Natural killer cell (primary cell): Measurements from ENCODE around the gene ZMIZ1. TPM values are rescaled to one million over a fixed set of nuclear protein-coding genes. Genes with fewer than 3 reads are reported as not detected.
A peak's percentile ranks its signal among the peaks of the same experiment; 100 is the strongest.

Experiments
- ATAC-seq, 3 donors: fragments of 150-1000 bp in 2 of 3; fragments of 200-7000 bp in 1 of 3; cut with Tn5 transposase; 1 replicate in 1 of 3; 2 replicates in 2 of 3; pipeline ENCODE4 v1.10.0; 2021; ENCODE audit warnings: mild to moderate bottlenecking in 2 of 3, moderate library complexity in 2 of 3
- DNase-seq, 2 donors: peaks; one replicate each; pipeline versions ENCODE4 v3.0.0 to v3.0.0-alpha.2; 2013 to 2021; ENCODE audit warnings: mixed read lengths in 1 of 2
- H3K27ac ChIP-seq: one replicate; pipeline ENCODE4 v1.5.1; 2013; ENCODE audit warnings: mild to moderate bottlenecking, low read length
- H3K27me3 ChIP-seq: one replicate; pipeline ENCODE4 v1.6.1; 2013; ENCODE audit warnings: low read length; ENCODE audit not compliant: control insufficient read depth, insufficient read depth
- H3K36me3 ChIP-seq: one replicate; pipeline ENCODE4 v1.6.1; 2013; ENCODE audit warnings: low read length; ENCODE audit not compliant: control insufficient read depth, insufficient read depth
- H3K4me1 ChIP-seq: one replicate; pipeline ENCODE4 v1.6.1; 2013; ENCODE audit warnings: low read length; ENCODE audit not compliant: control insufficient read depth, insufficient read depth
- H3K4me3 ChIP-seq: one replicate; pipeline ENCODE4 v1.5.1; 2013; ENCODE audit warnings: low read length
- H3K9me3 ChIP-seq: one replicate; pipeline ENCODE4 v1.6.1; 2013; ENCODE audit warnings: low read length; ENCODE audit not compliant: control insufficient read depth, insufficient read depth
- H3K27ac Mint-ChIP-seq, 2 donors: one replicate each; pipeline ENCODE4 v1.8.0; 2022; ENCODE audit warnings: mild to moderate bottlenecking in 2 of 2, mixed read lengths in 2 of 2, moderate library complexity in 1 of 2
- H3K27me3 Mint-ChIP-seq, 2 donors: one replicate each; pipeline ENCODE4 v1.8.0; 2022; ENCODE audit warnings: low read depth in 2 of 2, mixed read lengths in 2 of 2
- H3K36me3 Mint-ChIP-seq: one replicate; pipeline ENCODE4 v1.8.0; 2022; ENCODE audit warnings: mixed read lengths
- H3K4me1 Mint-ChIP-seq, 2 donors: one replicate each; pipeline ENCODE4 v1.8.0; 2022; ENCODE audit warnings: mixed read lengths in 2 of 2
- H3K4me3 Mint-ChIP-seq: one replicate; pipeline ENCODE4 v1.8.0; 2022; ENCODE audit warnings: mild to moderate bottlenecking, moderate library complexity, mixed read lengths
- H3K9me3 Mint-ChIP-seq, 2 donors: one replicate each; pipeline ENCODE4 v1.8.0; 2022; ENCODE audit warnings: mixed read lengths in 2 of 2
- WGBS: methylation state at CpG from one replicate; pipeline ENCODE4 v1.1.7; 2013; ENCODE audit warnings: missing lambda C conversion rate; ENCODE audit not compliant: insufficient coverage; 5-methylcytosine and 5-hydroxymethylcytosine counted together
- intact Hi-C: fragments of 100-400 bp; cut with micrococcal nuclease; formaldehyde crosslinking; loops from one replicate; pipeline ENCODE4 v1.14.2; 2022
- total RNA-seq, 4 donors: library from RNA; stranded (reverse); fragments of 120-200 nt in 1 of 4; gene quantifications; one replicate each; pipeline versions ENCODE4 v1.2.3 to v1.2.4, GENCODE V29; 2013 to 2022
- TF ChIP-seq, protein P1 (sequence below): fragments of 200-600 bp; IDR thresholded peaks from one replicate; pipeline ENCODE4 v1.8.0; 2022; ENCODE audit warnings: antibody characterized with exemption

Gene ZMIZ1
- total RNA-seq, 3 donors from 2014 or later (not counting 1 experiment from before 2014, with no cell fraction given): 36.5 to 51.5 (median 37.9) TPM

DNA sequence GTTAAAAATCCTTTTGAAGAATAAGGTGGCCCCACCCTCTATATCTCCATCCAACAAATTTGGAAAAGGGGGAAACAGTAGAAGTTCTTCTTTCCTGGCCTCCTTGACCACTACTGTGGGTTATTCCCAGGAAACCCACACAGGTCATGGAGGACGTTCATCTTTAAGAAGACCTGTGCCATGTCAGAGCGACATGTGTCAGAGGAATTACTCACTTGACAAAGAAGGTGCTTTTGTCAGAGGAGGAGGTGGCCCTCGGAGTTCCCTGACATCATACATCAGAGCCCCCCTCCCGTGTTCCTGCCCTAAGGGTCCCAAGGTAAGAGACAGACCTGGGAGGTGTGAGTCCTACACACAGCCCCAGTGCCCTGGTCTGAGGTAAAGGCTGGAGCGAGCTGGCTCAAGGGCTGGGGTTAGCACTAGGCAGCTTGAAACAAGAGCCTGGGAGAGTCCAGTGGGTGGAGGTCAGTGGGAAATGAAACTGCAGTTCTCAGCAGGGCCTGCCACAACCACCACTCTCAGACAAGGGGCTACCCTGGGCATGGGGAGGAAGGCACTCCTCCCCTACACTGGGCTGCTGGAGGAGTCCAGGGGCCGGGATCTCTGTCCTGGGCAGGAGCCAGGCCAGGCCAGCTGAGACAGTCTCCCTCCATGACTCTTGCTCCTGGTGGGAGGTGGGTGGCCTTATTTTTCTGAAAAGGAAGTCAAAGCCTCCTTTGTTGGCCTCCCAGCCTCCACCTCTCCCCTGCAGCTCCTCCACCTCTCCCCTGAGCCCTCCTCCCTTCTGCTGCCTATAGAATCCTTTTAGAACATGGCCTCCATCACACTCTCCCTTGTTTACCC, 21.8 kb upstream of the ZMIZ1 start:
- Mint-ChIP-seq H3K27ac (peak overlapping the region in 1 of 2 donors; percentile 87), H3K36me3 (no peaks in the 10 kb centered on the region), H3K4me1 (peaks cover 6 to 26% of the 10 kb centered on the region in 2 donors), H3K9me3 (no peaks in the 10 kb centered on the region), H3K27me3 (peaks cover 5% of the 10 kb centered on the region in 2 donors), H3K4me3 (no peak overlapping the region)
- intact Hi-C loops: no loop called here
- ATAC-seq: no peak
- Histone ChIP-seq H3K27ac (no peak overlapping the region), H3K4me3 (no peak overlapping the region), H3K4me1 (peaks cover 24% of the 10 kb centered on the region), H3K27me3 (no peaks in the 10 kb centered on the region), H3K9me3 (no peaks in the 10 kb centered on the region), H3K36me3 (no peaks in the 10 kb centered on the region)
- TF ChIP-seq, protein P1, sequence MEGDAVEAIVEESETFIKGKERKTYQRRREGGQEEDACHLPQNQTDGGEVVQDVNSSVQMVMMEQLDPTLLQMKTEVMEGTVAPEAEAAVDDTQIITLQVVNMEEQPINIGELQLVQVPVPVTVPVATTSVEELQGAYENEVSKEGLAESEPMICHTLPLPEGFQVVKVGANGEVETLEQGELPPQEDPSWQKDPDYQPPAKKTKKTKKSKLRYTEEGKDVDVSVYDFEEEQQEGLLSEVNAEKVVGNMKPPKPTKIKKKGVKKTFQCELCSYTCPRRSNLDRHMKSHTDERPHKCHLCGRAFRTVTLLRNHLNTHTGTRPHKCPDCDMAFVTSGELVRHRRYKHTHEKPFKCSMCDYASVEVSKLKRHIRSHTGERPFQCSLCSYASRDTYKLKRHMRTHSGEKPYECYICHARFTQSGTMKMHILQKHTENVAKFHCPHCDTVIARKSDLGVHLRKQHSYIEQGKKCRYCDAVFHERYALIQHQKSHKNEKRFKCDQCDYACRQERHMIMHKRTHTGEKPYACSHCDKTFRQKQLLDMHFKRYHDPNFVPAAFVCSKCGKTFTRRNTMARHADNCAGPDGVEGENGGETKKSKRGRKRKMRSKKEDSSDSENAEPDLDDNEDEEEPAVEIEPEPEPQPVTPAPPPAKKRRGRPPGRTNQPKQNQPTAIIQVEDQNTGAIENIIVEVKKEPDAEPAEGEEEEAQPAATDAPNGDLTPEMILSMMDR: no peak
- WGBS: 89% methylated on average over 3 of the region's 6 CpGs
- no peak for DNase-seq

DNA sequence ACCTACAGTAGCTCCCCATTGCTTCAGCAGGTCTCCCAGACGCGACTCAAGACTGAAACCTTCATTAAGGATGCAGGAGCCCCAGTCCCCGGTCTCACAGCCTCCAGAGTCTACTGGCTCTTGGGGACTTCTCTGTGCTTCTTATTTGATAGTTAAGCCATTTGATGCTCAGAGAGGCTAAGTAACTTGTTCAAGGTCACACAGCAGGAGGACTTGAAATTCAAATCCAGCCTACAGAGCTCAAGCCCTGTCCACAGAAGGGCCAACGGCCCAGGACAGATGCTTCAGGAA, 21.2 kb upstream of the ZMIZ1 start:
- Histone ChIP-seq H3K9me3 (no peaks in the 10 kb centered on the region), H3K4me3 (no peak overlapping the region), H3K27me3 (no peaks in the 10 kb centered on the region), H3K27ac (no peak overlapping the region), H3K4me1 (peaks cover 24% of the 10 kb centered on the region), H3K36me3 (no peaks in the 10 kb centered on the region)
- Mint-ChIP-seq H3K27me3 (peaks cover 0 to 5% of the 10 kb centered on the region in 2 donors), H3K36me3 (no peaks in the 10 kb centered on the region), H3K4me3 (no peak overlapping the region), H3K9me3 (no peaks in the 10 kb centered on the region), H3K27ac (peak overlapping the region in 1 of 2 donors; percentile 87), H3K4me1 (peaks cover 6 to 26% of the 10 kb centered on the region in 2 donors)
- ATAC-seq (no peak), DNase-seq (peak in 1 of 2 donors; percentile 17)
- TF ChIP-seq, protein P1: no peak
- intact Hi-C loops: no loop called here
- 91% methylated on average over 4 of the region's 4 CpGs for WGBS

DNA sequence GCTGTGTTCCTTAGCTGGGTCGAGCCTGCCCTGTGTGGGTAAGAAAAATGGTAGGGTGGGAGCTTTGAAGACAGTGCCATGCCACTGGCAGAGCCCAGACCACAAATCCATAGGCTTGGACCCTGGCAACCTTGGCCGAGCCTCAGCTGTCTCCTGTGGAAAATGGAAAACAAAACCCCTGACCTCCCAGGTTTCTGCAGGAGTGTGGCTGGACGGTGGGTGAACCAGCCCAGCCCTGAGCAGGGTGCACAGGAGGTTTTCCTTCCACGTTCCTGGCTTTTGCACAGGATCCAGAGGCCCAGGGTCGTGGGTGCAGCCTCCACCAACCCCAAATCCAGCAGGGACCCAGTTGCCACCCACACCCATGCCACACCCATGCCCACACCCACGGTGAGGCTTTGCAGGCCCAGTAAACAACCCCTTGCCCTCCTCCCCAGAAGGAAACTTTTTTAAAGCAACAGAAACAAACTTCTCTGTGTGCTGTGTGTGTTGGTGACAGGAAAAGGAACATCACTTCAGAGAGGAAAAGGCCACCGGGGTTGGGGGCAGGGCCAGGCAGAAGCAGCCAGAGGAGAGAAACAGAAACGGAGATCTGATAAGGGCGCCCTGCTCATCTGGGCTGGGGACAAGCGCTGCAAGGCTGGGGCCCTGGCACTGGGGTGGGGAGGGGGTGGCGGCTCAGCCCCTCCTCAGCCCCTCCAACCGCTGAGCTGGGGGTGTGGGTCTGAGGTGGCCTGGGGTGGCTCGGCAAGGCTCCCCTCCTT, 20.7 kb upstream of the ZMIZ1 start:
- Mint-ChIP-seq H3K27me3 (peaks cover 0 to 5% of the 10 kb centered on the region in 2 donors), H3K4me1 (peaks cover 6 to 26% of the 10 kb centered on the region in 2 donors), H3K9me3 (no peaks in the 10 kb centered on the region), H3K36me3 (no peaks in the 10 kb centered on the region), H3K4me3 (peak overlapping the region; percentile 43), H3K27ac (peak overlapping the region in 1 of 2 donors; percentile 87)
- 26% methylated on average over 12 of the region's 13 CpGs for WGBS
- Histone ChIP-seq H3K27ac (peak overlapping the region; percentile 50), H3K36me3 (no peaks in the 10 kb centered on the region), H3K4me3 (no peak overlapping the region), H3K4me1 (peaks cover 24% of the 10 kb centered on the region), H3K27me3 (no peaks in the 10 kb centered on the region), H3K9me3 (no peaks in the 10 kb centered on the region)
- intact Hi-C loops: no loop called here
- ATAC-seq (peak; percentile 60 to 78 (median 70)), DNase-seq (peak in 1 of 2 donors; percentile 73)
- TF ChIP-seq, protein P1: no peak
